Measurements from ENCODE around the gene MTRF1L.
"Not testable (repeated sequence)": the region's sequence is repeated elsewhere in the genome, so short reads cannot be mapped to it uniquely, and the experiment has no call there.

Gene MTRF1L

GRCh38 chr6:152969688-152970418, 32.7 kb downstream of the MTRF1L start:
- no peak for DNase-seq (ENCODE audit: low spot score)

GRCh38 chr6:152966168-152966894, 36.2 kb downstream of the MTRF1L start:
- not testable (repeated sequence) for DNase-seq (ENCODE audit: low spot score)

DNA sequence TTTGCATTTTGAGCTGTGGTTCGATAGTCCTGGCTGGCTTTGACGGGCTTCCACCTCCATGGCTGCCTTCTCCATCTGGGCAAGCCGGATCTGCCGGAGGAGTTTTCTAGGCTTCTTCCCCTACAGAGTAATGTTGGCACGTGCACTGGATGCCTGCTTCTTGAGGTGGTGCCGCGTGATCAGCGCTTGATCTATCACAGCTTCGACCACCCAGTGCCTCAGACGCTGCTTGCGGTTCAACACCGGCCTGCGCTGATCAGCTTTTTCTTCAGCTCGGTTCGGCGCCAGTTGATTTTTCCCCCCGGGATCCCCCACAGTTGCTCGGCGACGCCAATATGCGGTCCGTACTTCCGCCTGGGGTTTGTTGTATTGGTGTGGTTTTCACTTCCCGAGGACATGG, 43.2 kb downstream of the MTRF1L start:
- no peak for DNase-seq (ENCODE audit: low spot score)

GRCh38 chr6:152957796-152958195, 44.7 kb downstream of the MTRF1L start:
- no peak for DNase-seq (ENCODE audit: low spot score)

DNA sequence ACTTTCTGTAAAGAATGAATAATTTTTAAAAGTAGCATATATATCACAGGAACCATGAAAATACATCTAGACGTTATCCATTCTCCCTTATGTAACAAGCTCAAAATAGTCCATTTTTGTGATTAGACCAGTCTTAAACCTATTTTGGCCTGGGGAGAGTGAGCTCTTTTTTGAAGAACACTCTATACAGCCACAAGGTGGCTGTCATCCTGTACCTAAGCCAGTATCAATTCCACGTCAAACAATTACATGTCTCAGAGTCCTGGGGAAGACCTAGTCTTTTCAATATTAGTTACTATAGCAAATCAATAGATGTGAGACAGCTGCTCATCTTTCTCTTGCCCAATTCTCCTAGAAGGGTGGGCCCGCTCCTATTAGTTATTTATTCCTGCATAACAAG, 48.1 kb downstream of the MTRF1L start:
- no peak for DNase-seq (ENCODE audit: low spot score)

- peak; percentile 26 for DNase-seq (ENCODE audit: low spot score)
These were observed 49.5 kb downstream of the MTRF1L start for GRCh38 chr6:152952866-152953509.

DNA sequence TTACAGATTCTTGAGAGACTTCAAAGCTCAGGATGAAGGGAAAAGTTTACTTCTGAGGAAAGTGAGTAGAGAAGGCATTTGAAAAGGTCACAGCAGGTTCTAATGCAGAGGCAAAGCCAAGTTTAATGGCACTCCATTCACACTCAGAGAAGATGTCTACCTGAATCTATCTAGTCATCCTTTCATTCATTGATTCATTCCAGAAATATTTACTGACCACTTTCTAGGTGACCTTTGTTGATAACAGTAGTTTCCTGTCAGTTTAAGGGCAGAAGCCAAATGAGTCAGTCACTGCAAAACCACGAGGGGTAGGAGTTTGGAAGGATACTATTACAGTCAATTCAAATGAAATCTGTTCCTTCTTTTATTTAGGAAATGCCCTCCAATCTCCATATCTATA, 50.5 kb downstream of the MTRF1L start:
- DNase-seq (ENCODE audit: low spot score) = no peak

DNA sequence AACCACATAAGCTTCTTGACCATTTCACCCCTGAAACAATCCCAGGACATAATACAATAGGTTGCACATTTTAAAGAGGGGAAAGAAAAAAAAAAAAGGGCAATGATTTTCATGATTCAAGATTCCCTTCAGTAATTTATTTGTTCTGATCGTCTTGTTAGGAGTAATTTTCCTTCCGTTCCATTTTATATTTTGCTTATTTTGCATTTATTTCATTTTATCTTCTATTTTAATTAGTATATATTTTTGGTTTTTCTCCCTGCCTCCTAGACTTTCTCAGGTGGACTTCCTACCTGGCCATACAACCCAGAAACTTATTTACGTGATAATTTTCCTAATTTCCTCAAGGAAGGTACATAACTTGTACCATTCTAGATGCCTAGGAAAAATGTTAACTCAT, 52.3 kb downstream of the MTRF1L start:
- no peak for DNase-seq (ENCODE audit: low spot score)

DNA sequence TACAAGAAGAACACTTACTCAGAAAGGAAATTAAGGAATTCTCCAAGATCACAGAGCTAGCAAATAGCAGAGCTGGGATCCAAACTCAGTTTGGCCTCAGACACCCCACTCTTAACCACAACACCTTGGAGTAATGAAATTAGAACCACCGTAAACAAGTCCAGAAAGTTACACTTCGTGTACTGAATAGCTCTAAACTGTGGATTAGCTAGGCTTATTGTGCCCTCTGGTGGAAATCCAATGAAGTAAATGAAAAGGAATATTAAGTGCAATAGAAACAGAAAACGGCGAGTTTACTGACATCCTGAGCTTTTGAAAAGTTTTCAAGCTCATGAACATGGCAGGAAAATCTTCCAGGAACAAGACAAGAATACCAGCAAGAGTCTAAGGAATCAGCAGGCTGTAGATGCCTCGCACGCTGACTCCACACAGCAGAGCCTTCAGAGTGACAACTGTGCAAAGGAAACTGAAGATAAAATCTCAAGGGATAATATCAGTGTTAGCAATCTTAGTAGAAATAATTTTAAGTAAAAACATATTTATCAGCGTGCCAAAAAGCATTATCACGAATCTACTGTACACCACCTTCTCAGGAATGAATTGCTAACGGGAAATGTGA, 54.2 kb downstream of the MTRF1L start:
- peak; percentile 38 for DNase-seq (ENCODE audit: low spot score)

DNA sequence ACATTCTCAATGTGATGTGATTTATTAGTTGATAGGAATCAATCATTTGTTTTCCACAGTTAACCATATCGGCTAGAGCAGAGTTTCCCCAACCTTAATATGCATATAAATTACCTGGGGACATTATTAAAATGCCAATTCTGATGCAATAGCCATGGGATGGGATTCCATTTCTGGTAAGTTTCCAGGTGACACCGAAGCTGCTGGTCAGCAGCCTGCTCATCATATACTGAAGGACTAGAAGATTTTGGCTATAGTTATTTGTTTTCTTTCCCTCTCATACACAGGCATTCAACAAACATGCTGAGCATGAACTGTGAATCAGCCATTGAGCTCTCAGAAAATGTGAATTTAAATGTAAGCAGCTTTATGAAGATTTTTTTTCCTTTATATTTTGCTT, 55.5 kb downstream of the MTRF1L start:
- no peak for DNase-seq (ENCODE audit: low spot score)

DNA sequence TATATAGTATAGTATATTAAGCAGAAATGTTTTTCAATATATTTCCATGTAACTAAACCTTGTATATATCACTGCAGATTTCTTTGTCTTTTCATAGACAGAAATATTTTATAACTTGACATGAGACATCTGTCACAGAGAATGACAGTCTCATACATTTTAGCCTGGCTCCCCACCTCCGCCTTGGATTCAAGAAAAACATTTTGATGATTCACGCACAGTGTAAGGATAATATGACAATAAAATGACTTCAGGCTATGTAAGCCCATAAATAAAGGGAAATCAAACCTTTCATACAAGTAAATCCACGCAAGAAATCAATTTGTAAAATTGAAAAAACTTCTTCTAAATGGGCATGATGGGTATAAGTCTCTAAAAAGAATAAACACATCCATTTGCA, 56.0 kb downstream of the MTRF1L start:
- no peak for DNase-seq (ENCODE audit: low spot score)

DNA sequence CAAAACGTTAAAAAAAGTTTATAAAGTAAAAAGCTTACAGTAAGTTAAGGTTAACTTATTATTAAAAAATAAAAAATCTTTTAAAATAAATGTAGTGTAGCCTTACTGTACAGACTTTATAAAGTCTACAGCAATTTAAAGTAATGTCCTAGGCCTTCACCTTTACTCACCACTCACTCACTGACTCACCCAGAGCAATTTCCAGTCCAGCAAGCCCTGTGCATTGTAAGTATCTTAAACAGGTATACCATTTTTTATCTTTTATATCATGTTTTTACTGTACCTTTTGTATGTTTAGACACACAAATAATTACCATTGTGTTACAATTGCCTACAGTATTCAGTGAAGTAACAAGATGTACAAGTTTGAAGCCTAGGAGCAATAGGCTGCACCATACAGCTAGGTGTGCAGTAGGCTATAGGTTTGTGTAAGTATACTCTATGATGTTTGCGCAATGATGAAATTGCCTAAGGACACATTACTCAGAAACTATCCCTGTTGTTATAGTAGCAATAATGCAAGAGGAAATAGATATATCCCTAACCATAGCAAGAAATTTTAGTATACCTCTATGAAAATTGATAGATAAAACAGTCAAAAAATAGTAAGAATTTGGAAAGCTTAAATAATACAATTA, 59.1 kb downstream of the MTRF1L start:
- DNase-seq (ENCODE audit: low spot score) = no peak

- DNase-seq (ENCODE audit: low spot score) = no peak
These were observed 60.1 kb downstream of the MTRF1L start for GRCh38 chr6:152942319-152942869.

DNA sequence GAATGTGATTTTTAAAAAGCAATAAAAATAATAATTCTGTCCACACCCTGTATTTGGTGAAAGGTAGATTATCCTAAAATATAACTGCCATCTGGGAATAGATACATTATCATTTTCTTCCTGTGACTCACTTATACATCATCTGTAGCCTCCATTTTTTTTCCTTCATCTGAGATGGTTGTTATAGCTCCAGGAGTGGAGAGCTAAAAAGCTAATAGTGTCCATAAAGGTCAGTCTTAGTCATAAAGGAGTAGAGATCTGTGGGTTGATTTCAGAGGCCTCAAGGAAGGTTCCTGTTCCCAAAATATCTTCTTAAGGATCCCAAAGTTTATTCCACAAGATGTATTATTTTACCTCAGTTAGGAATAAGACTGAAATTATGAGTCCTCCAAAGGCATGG, 60.8 kb downstream of the MTRF1L start:
- DNase-seq (ENCODE audit: low spot score) = no peak

All from globus pallidus (tissue), 1 donor.